OCI-LY7 (cell line): ENCODE data around the gene CACNA1D. TPM values are rescaled to one million over a fixed set of nuclear protein-coding genes. Genes with fewer than 3 reads are reported as not detected.

ENCODE experiments used
- BruUV-seq: library from RNA; stranded (reverse); fragments of 400-500 nt; replicated peaks from 2 replicates; lab custom pipeline; 2021; lab: Mats Ljungman, UMichigan
- CTCF ChIA-PET: fragments of 300-600 bp; sonication (Branson Sonifier 250); formaldehyde crosslinking; loops from one replicate; lab custom pipeline; 2022; ENCODE audit warnings: antibody characterized with exemption; ENCODE audit not compliant: unreplicated experiment; lab: Charles Lee
- POLR2A ChIA-PET: fragments of 300-600 bp; sonication (Branson Sonifier 250); formaldehyde crosslinking; loops from one replicate; lab custom pipeline; 2022; ENCODE audit warnings: antibody characterized with exemption; lab: Charles Lee
- DNase-seq: peaks from one replicate; pipeline ENCODE4 v3.0.0-alpha.2; 2015; ENCODE audit warnings: low spot score
- H2AFZ ChIP-seq: fragments of 200-600 bp; sonication (generic), shearing (Covaris generic); 2 replicates; pipeline ENCODE4 v1.6.1; 2014; ENCODE audit warnings: mild to moderate bottlenecking, antibody characterized with exemption, low read length, moderate library complexity
- H3K27ac ChIP-seq: fragments of 200-600 bp; sonication (generic); 2 replicates; pipeline ENCODE4 v1.5.1; 2014; ENCODE audit warnings: mixed run types, low read depth, mild to moderate bottlenecking, moderate library complexity, low read length, inconsistent platforms; ENCODE audit not compliant: poor library complexity, severe bottlenecking
- H3K36me3 ChIP-seq: fragments of 200-600 bp; sonication (generic); 2 replicates; pipeline ENCODE4 v1.6.1; 2014; ENCODE audit warnings: mild to moderate bottlenecking, antibody characterized with exemption, low read length, moderate library complexity, mixed read lengths; ENCODE audit not compliant: insufficient read depth
- H3K4me1 ChIP-seq: fragments of 200-600 bp; sonication (generic); 2 replicates; pipeline ENCODE4 v1.5.1; 2014; ENCODE audit warnings: mild to moderate bottlenecking, low read length; ENCODE audit not compliant: insufficient read depth, poor library complexity, severe bottlenecking
- H3K4me2 ChIP-seq: fragments of 200-600 bp; sonication (generic); 2 replicates; pipeline ENCODE4 v1.6.1; 2014; ENCODE audit warnings: mild to moderate bottlenecking, low read length
- H3K4me3 ChIP-seq: fragments of 200-600 bp; sonication (generic); 2 replicates; pipeline ENCODE4 v1.5.1; 2014; ENCODE audit warnings: mild to moderate bottlenecking, low read depth, low read length; ENCODE audit not compliant: poor library complexity, severe bottlenecking
- H3K79me2 ChIP-seq: fragments of 200-600 bp; sonication (generic); 2 replicates; pipeline ENCODE4 v1.6.1; 2016; ENCODE audit warnings: low read depth, mild to moderate bottlenecking, low read length, moderate library complexity, mixed read lengths; ENCODE audit not compliant: insufficient read depth
- H3K9me2 ChIP-seq: fragments of 200-600 bp; sonication (generic); 2 replicates; pipeline ENCODE4 v1.6.1; 2016; ENCODE audit warnings: mild to moderate bottlenecking, low read length, mixed read lengths; ENCODE audit not compliant: insufficient read depth
- H3K9me3 ChIP-seq: fragments of 200-600 bp; sonication (generic); 2 replicates; pipeline ENCODE4 v1.6.1; 2014; ENCODE audit warnings: mild to moderate bottlenecking, mixed run types, low read length, mixed read lengths
- H4K20me1 ChIP-seq: fragments of 200-600 bp; sonication (generic); 2 replicates; pipeline ENCODE4 v1.6.1; 2014; ENCODE audit warnings: mild to moderate bottlenecking, antibody characterized with exemption, low read length, moderate library complexity, mixed read lengths; ENCODE audit not compliant: insufficient read depth
- EZH2phosphoT487 ChIP-seq: fragments of 200-600 bp; sonication (generic); IDR thresholded peaks from 2 replicates; pipeline ENCODE4 v1.6.1; 2018; ENCODE audit warnings: low read depth, borderline replicate concordance, mild to moderate bottlenecking, mixed run types, antibody characterized with exemption, low read length, moderate library complexity, mixed read lengths
- intact Hi-C: fragments of 100-400 bp; cut with micrococcal nuclease; formaldehyde crosslinking; loops from one replicate; pipeline ENCODE4 v1.10.0; 2022; ENCODE audit not compliant: unreplicated experiment
- total RNA-seq, 2 experiments: library from RNA; depleted of rRNA in 1 of 2; stranded (reverse); fragments of >200 nt in 1 of 2; shearing (Covaris generic) in 1 of 2; gene quantifications; 2 replicates each; pipeline ENCODE4 v1.2.3, GENCODE V29; 2014 to 2022
- TF ChIP-seq, protein P1 (sequence below): fragments of 200-600 bp; sonication (generic); conservative IDR thresholded peaks from 2 replicates; pipeline ENCODE4 v1.5.1; 2014; ENCODE audit warnings: mild to moderate bottlenecking, antibody characterized with exemption, low read length, moderate library complexity, mixed read lengths

CACNA1D gene
- total RNA-seq, 2 experiments from 2014 or later: 0.42 TPM; not detected in 1

DNA sequence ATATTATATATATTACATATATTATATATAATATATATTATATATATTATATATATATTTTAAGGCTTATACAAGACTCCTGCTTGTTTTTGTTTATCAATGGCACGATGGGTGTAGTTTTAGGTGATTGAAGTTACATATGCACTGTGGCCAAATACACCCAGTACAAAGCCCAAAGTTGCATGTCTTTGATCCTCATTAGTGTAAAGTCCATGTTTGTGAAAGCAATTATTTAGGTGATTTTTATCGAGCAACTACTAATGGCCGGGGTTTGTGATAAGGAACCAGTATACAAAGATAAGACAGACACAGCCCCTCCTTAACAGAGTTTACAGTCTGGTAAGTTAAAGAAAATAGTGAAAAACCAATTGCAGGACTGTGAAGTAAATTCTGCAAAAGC lies 197.5 kb downstream of the CACNA1D start:
- no peak overlapping the region for H3K4me3 ChIP-seq
- no peak for DNase-seq
- no peaks in the 10 kb centered on the region for H3K79me2 ChIP-seq
- H4K20me1 ChIP-seq: no peaks in the 10 kb centered on the region
- no peaks in the 10 kb centered on the region for H3K9me3 ChIP-seq
- POLR2A ChIA-PET: no interaction called here
- H2AFZ ChIP-seq: no peak overlapping the region
- H3K9me2 ChIP-seq: no peaks in the 10 kb centered on the region
- no peaks in the 10 kb centered on the region for H3K36me3 ChIP-seq
- CTCF ChIA-PET: no interaction called here
- TF ChIP-seq, protein P1, sequence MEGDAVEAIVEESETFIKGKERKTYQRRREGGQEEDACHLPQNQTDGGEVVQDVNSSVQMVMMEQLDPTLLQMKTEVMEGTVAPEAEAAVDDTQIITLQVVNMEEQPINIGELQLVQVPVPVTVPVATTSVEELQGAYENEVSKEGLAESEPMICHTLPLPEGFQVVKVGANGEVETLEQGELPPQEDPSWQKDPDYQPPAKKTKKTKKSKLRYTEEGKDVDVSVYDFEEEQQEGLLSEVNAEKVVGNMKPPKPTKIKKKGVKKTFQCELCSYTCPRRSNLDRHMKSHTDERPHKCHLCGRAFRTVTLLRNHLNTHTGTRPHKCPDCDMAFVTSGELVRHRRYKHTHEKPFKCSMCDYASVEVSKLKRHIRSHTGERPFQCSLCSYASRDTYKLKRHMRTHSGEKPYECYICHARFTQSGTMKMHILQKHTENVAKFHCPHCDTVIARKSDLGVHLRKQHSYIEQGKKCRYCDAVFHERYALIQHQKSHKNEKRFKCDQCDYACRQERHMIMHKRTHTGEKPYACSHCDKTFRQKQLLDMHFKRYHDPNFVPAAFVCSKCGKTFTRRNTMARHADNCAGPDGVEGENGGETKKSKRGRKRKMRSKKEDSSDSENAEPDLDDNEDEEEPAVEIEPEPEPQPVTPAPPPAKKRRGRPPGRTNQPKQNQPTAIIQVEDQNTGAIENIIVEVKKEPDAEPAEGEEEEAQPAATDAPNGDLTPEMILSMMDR: no peak
- no peak for TF ChIP-seq EZH2phosphoT487
- no peak overlapping the region for H3K27ac ChIP-seq
- H3K4me1 ChIP-seq: no peaks in the 10 kb centered on the region
- BruUV-seq: no TSS peak
- no peak overlapping the region for H3K4me2 ChIP-seq
- intact Hi-C loops: no loop called here

DNA sequence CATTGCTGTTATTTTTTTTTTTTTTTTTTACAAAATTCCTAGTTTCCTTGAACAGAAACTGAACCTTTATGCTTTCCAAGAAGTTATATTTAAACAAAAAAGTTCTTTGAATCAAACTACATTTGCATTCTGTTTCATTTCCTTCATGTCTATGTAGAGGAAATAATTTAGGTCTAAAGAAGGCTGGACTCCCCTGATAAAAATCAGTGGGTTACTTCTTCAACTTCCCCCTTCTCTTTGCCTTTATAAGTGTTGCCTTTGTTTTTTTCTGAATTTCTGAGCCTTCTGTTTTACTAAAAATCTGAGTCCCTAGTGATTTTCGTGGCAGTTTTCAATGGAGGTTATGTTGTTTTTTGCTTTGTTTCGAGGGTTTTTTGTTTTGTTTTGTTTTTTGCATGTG lies 199.0 kb downstream of the CACNA1D start:
- H3K9me3 ChIP-seq: no peaks in the 10 kb centered on the region
- H3K36me3 ChIP-seq: no peaks in the 10 kb centered on the region
- intact Hi-C loops: no loop called here
- no peaks in the 10 kb centered on the region for H3K4me1 ChIP-seq
- no peaks in the 10 kb centered on the region for H3K9me2 ChIP-seq
- H2AFZ ChIP-seq: no peak overlapping the region
- H4K20me1 ChIP-seq: no peaks in the 10 kb centered on the region
- H3K4me2 ChIP-seq: no peak overlapping the region
- H3K27ac ChIP-seq: no peak overlapping the region
- DNase-seq: no peak
- ChIA-PET POLR2A (no interaction called here), CTCF (no interaction called here)
- no peak overlapping the region for H3K4me3 ChIP-seq
- BruUV-seq: no TSS peak
- H3K79me2 ChIP-seq: no peaks in the 10 kb centered on the region
- no peak for TF ChIP-seq EZH2phosphoT487
- TF ChIP-seq, protein P1: no peak

DNA sequence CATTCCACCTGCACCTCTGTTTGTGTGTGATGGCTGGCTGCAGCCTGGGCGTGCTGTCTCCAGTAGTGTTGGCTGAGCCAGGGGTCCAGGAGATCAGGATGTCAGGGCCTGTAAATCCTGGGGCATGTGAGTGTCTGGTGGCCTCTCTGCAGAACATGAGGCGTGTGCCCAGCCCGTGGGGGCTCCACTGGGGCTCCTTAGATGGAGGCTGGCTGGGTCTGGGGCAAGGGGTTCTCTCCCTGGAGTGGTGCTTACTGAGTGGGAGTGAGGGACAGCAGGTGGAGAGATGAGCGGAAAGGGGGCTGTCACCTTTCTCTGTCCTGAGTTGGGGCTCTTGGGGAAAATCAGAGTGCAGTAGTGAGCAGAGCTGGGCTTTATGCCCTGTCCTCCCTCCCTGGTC lies 199.6 kb downstream of the CACNA1D start:
- Histone ChIP-seq H3K4me2 (no peak overlapping the region), H3K4me1 (no peaks in the 10 kb centered on the region), H3K79me2 (no peaks in the 10 kb centered on the region), H3K27ac (no peak overlapping the region), H3K4me3 (no peak overlapping the region), H3K9me3 (no peaks in the 10 kb centered on the region), H4K20me1 (no peaks in the 10 kb centered on the region), H3K9me2 (no peaks in the 10 kb centered on the region), H3K36me3 (no peaks in the 10 kb centered on the region), H2AFZ (no peak overlapping the region)
- TF ChIP-seq, protein P1: no peak
- no peak for TF ChIP-seq EZH2phosphoT487
- BruUV-seq: no TSS peak
- POLR2A ChIA-PET: no interaction called here
- CTCF ChIA-PET: no interaction called here
- intact Hi-C loops: no loop called here
- no peak for DNase-seq
